ENCODE measurements around the gene TSPAN18. TPM values are rescaled to one million over a fixed set of nuclear protein-coding genes. Genes with fewer than 3 reads are reported as not detected.

TSPAN18 gene
- total and polyA plus RNA-seq, 2 of the 4 experiments (the other 2 are of a cell fraction), result 0.36 to 1.1 TPM

DNA sequence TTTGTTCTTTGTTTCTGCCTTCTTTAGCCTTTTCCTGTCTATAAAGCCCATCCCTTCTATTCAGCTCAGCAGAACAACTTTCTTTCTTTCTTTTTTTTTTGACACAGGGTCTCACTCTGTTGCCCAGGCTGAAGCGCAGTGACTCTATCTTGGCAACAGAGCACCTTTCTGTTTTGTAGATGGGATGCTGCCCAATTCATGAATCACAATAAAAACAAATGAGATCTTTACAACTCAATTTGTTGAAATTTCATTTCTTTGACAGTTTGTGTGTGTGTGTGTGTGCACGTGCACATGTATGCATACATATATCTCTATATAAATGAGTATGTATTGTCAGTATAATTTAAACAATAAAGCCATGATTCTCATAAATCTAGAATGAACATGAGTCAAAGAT lies 25.5 kb downstream of the TSPAN18 start:
- H3K27me3 ChIP-seq (ENCODE audit: control insufficient read depth, insufficient read depth, low read length), result peaks cover 14% of the 10 kb centered on the region
- no peak overlapping the region for H3K4ac ChIP-seq (ENCODE audit: low read depth, low read length)
- intact Hi-C loops (cut with micrococcal nuclease), result no loop called here
- H3K18ac ChIP-seq (ENCODE audit: low read depth, low read length), result no peak overlapping the region
- H4K5ac ChIP-seq (ENCODE audit: low read depth, low read length), result no peak overlapping the region
- no peaks in the 10 kb centered on the region for H3K9me1 ChIP-seq (ENCODE audit: insufficient read depth, low read length)
- CTCF ChIA-PET, result no interaction called here
- dilution Hi-C loops (cut with HindIII; ENCODE audit: low sequenced_read_pairs, unreplicated experiment), result loop anchor here (25.0 kb wide), 1 partner anchor 135 kb away; no protein-coding TSS in a partner anchor
- H2AK5ac ChIP-seq (ENCODE audit: low read depth, low read length), result no peak overlapping the region
- H2BK5ac ChIP-seq (ENCODE audit: low read depth, low read length, poor library complexity, severe bottlenecking), result no peak overlapping the region
- POLR2A ChIA-PET (ENCODE audit: unreplicated experiment), result no interaction called here
- no peak overlapping the region for H3K9ac ChIP-seq (ENCODE audit: low read depth, low read length)
- H3K36me3 ChIP-seq (ENCODE audit: control insufficient read depth, insufficient read depth, low read length), result no peaks in the 10 kb centered on the region
- H4K8ac ChIP-seq (ENCODE audit: low read depth in 2 of 2, low read length in 2 of 2), result no peak overlapping the region
- in situ Hi-C loops (cut with MboI; ENCODE audit: low sequenced_read_pairs), result no loop called here
- H3K9me3 ChIP-seq (ENCODE audit: control insufficient read depth, insufficient read depth, low read length), result no peaks in the 10 kb centered on the region
- no peak overlapping the region for H3K4me2 ChIP-seq (ENCODE audit: low read depth, low read length)
- H2AFZ ChIP-seq (replicated peaks; ENCODE audit: low read length, poor library complexity), result no peak overlapping the region
- WGBS, 2 experiments (ENCODE audit: extremely low coverage in 2 of 2, insufficient read length in 1 of 2), result no CpG with 5 or more reads among the region's 2 CpGs
- no peak overlapping the region for H2BK15ac ChIP-seq (ENCODE audit: low read depth, low read length)
- H4K20me1 ChIP-seq (ENCODE audit: insufficient read depth, low read length), result no peaks in the 10 kb centered on the region
- H3K27ac ChIP-seq (ENCODE audit: insufficient read depth, low read length), result no peak overlapping the region
- no peak for TF ChIP-seq CHD1 (IDR thresholded peaks at IDR 0.05; ENCODE audit: low read depth, low read length)
- no peak for TF ChIP-seq CEBPB (IDR thresholded peaks at IDR 0.05; ENCODE audit: low read depth, low read length)
- TF ChIP-seq MXI1 (IDR thresholded peaks at IDR 0.05; ENCODE audit: borderline replicate concordance, low read depth, low read length), result no peak
- TF ChIP-seq POLR2A (IDR thresholded peaks at IDR 0.05; ENCODE audit: low read depth, low read length), result no peak
- TF ChIP-seq RCOR1 (IDR thresholded peaks at IDR 0.05; ENCODE audit: insufficient replicate concordance, low read length), result no peak
- no peak for TF ChIP-seq BHLHE40 (IDR thresholded peaks at IDR 0.05; ENCODE audit: low read depth, low read length)
- no peak for TF ChIP-seq USF2 (IDR thresholded peaks at IDR 0.05; ENCODE audit: low read depth, low read length)
- no peak for TF ChIP-seq RAD21 (IDR thresholded peaks at IDR 0.05; ENCODE audit: low read length)
- no peak for TF ChIP-seq MAZ (IDR thresholded peaks at IDR 0.05; ENCODE audit: borderline replicate concordance, low read depth, low read length)
- TF ChIP-seq, protein P1, sequence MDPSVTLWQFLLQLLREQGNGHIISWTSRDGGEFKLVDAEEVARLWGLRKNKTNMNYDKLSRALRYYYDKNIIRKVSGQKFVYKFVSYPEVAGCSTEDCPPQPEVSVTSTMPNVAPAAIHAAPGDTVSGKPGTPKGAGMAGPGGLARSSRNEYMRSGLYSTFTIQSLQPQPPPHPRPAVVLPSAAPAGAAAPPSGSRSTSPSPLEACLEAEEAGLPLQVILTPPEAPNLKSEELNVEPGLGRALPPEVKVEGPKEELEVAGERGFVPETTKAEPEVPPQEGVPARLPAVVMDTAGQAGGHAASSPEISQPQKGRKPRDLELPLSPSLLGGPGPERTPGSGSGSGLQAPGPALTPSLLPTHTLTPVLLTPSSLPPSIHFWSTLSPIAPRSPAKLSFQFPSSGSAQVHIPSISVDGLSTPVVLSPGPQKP (IDR thresholded peaks at IDR 0.05; ENCODE audit: borderline replicate concordance, low read depth, low read length), result no peak
- TF ChIP-seq SMC3 (IDR thresholded peaks at IDR 0.05; ENCODE audit: low read depth, low read length), result no peak
- TF ChIP-seq, protein P2, sequence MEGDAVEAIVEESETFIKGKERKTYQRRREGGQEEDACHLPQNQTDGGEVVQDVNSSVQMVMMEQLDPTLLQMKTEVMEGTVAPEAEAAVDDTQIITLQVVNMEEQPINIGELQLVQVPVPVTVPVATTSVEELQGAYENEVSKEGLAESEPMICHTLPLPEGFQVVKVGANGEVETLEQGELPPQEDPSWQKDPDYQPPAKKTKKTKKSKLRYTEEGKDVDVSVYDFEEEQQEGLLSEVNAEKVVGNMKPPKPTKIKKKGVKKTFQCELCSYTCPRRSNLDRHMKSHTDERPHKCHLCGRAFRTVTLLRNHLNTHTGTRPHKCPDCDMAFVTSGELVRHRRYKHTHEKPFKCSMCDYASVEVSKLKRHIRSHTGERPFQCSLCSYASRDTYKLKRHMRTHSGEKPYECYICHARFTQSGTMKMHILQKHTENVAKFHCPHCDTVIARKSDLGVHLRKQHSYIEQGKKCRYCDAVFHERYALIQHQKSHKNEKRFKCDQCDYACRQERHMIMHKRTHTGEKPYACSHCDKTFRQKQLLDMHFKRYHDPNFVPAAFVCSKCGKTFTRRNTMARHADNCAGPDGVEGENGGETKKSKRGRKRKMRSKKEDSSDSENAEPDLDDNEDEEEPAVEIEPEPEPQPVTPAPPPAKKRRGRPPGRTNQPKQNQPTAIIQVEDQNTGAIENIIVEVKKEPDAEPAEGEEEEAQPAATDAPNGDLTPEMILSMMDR (conservative IDR thresholded peaks at IDR 0.05; ENCODE audit: low read depth, low read length), result no peak
- TF ChIP-seq RFX5 (IDR thresholded peaks at IDR 0.05; ENCODE audit: low read depth, low read length), result no peak
- TF ChIP-seq FOS (IDR thresholded peaks at IDR 0.05; ENCODE audit: low read depth, low read length), result no peak
- TF ChIP-seq NFE2L2 (IDR thresholded peaks at IDR 0.05; ENCODE audit: low read depth, low read length), result no peak
- TF ChIP-seq MAFK (IDR thresholded peaks at IDR 0.05; ENCODE audit: low read depth, low read length), result no peak
- no peak overlapping the region for H3K4me3 ChIP-seq (ENCODE audit: insufficient read depth, low read depth, low read length)
- no peak overlapping the region for H2BK120ac ChIP-seq (ENCODE audit: low read depth, low read length)
- H3K79me1 ChIP-seq (ENCODE audit: low read depth in 1 of 2, low read length in 2 of 2), result no peaks in the 10 kb centered on the region
- peaks cover 9% of the 10 kb centered on the region; the same call in 1 of the 2 replicates for H3K4me1 ChIP-seq (ENCODE audit: control insufficient read depth, insufficient read depth, low read length)
- no peak for ATAC-seq (ENCODE audit: low read depth)
- H3K14ac ChIP-seq (replicated peaks; ENCODE audit: low read depth, low read length), result no peak overlapping the region
- no TSS peak for BruUV-seq (replicated peaks)
- no peak overlapping the region for H3K23ac ChIP-seq (ENCODE audit: low read depth, low read length)
- H2AK9ac ChIP-seq (replicated peaks; ENCODE audit: low read depth, low read length, poor library complexity), result no peak overlapping the region
- no peak overlapping the region for H4K91ac ChIP-seq (ENCODE audit: insufficient read depth, low read depth, low read length)
- no peak for DNase-seq
- no peak overlapping the region for H3K56ac ChIP-seq (ENCODE audit: extremely low read depth, insufficient read depth, low read length)
- H2BK20ac ChIP-seq (ENCODE audit: low read depth, low read length), result no peak overlapping the region

Data from IMR-90 (cell line).